GM18870 (cell line): Measurements from ENCODE around the gene PLCD4.
A peak's percentile ranks its signal among the peaks of the same experiment; 100 is the strongest.

Experiments used
- ATAC-seq: cut with Tn5 transposase; IDR thresholded peaks from one replicate; pipeline ENCODE4 v1.9.1; 2021; ENCODE audit warnings: moderate library complexity; ENCODE audit not compliant: unreplicated experiment

Gene PLCD4

GRCh38 chr2:218618102-218618860 is 10.6 kb downstream of the PLCD4 start:
- ATAC-seq: no peak

- no peak for ATAC-seq
These were observed 13.3 kb downstream of the PLCD4 start for GRCh38 chr2:218621007-218621406.

- no peak for ATAC-seq
These were observed 15.1 kb downstream of the PLCD4 start for GRCh38 chr2:218622606-218623365.

GRCh38 chr2:218623366-218623705 is 15.6 kb downstream of the PLCD4 start:
- ATAC-seq: no peak

- no peak for ATAC-seq
These were observed 18.7 kb downstream of the PLCD4 start for GRCh38 chr2:218626369-218626768.

GRCh38 chr2:218627939-218628338 is 20.2 kb downstream of the PLCD4 start:
- no peak for ATAC-seq

- no peak for ATAC-seq
These were observed 24.1 kb downstream of the PLCD4 start for GRCh38 chr2:218631837-218632236.

- no peak for ATAC-seq
These were observed 28.0 kb downstream of the PLCD4 start for GRCh38 chr2:218635719-218636118.

- ATAC-seq: no peak
These were observed 30.7 kb downstream of the PLCD4 start for GRCh38 chr2:218638372-218638771.

GRCh38 chr2:218642121-218642656 is 34.5 kb downstream of the PLCD4 start:
- ATAC-seq: no peak

GRCh38 chr2:218642786-218643185 is 35.1 kb downstream of the PLCD4 start:
- no peak for ATAC-seq

- no peak for ATAC-seq
These were observed 36.1 kb downstream of the PLCD4 start for GRCh38 chr2:218643751-218644310.

- no peak for ATAC-seq
These were observed 37.0 kb downstream of the PLCD4 start for GRCh38 chr2:218644721-218645120.

GRCh38 chr2:218645126-218645525 is 37.4 kb downstream of the PLCD4 start:
- no peak for ATAC-seq

- no peak for ATAC-seq
These were observed 40.5 kb downstream of the PLCD4 start for GRCh38 chr2:218648088-218648786.

- no peak for ATAC-seq
These were observed 41.0 kb downstream of the PLCD4 start for GRCh38 chr2:218648787-218649100.

GRCh38 chr2:218655751-218656150 is 48.1 kb downstream of the PLCD4 start:
- ATAC-seq: no peak

GRCh38 chr2:218658671-218659257 is 51.1 kb downstream of the PLCD4 start:
- peak; percentile 51 for ATAC-seq

GRCh38 chr2:218659258-218659987 is 51.7 kb downstream of the PLCD4 start, which contains the start of the genes BCS1L and ZNF142:
TSS of gene BCS1L (plus strand) at chr2:218659683. CDS start at chr2:218660988, 1,305 bp downstream.
TSS of gene ZNF142 (minus strand) at chr2:218659623. CDS start at chr2:218656429, 3,194 bp downstream.
- ATAC-seq: peak; percentile 74

GRCh38 chr2:218659988-218660358 is 52.3 kb downstream of the PLCD4 start:
- no peak for ATAC-seq
